ENCODE data around the gene PIR.

The PIR gene

DNA sequence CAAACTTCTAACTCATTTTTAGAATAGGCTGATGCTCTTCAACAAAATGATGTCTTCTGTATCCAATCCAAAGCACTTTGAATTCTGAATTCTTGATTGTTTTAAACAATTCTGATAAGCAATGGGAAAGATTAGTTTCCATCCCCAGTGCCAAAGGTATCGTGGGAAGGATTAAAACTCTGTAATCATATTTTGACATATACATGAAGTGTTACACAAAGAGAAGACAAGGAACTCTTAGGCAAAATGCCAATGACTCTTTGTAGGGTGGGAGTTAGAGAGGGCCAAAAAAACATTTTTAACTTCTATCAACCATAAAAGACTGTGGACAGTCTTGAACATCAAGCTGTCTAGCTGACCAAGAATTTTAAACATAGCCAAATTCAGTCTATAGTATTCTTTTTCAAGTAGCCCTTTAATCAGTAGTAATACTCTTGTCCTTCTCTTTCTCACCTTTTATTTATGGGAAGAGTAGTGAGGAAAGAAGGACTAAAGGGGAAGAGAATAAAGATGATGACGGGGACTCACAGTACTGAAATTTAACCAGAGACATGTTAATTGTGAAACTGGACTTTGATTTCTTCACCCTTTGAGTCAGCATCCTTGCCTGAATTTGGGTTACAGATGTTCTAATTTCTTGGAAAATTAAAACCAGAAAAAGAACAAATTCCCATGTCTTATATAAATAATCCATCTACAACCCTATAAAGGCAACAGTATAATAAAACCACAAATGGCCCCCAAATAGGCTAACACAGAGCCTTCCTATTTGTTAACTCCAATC is 57.1 kb downstream of the PIR start:
- no peak for DNase-seq

DNA sequence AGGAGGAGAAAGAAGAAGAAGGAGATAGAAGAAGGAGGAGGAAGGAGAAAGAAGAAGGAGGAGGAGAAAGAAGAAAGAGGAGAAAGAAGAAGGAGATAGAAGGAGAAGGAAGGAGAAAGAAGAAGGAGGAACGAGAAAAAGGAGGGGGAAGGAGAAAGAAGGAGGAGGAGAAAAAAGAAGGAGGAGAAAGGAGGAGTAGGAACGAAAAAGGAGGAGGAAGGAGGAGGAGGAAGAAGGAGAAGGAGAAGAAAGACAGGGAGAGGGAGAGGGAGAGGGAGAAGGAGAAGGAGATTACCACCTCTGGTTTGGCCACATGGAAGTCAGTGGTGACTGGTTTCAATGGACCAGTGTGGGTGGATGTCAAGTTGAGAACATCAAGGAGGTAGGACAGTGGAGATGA is 58.9 kb downstream of the PIR start:
- DNase-seq = no peak
- in situ Hi-C loops (cut with HindIII; ENCODE audit: low pct_ligation_motif_present, low pct_unique_long_range_greater_than_20kb, low sequenced_read_pairs) = no loop called here

More for the DNA sequence above, 57.1 kb downstream of the PIR start:
- in situ Hi-C loops (cut with HindIII; ENCODE audit: low pct_ligation_motif_present, low pct_unique_long_range_greater_than_20kb, low sequenced_read_pairs) = no loop called here

- in situ Hi-C loops (cut with HindIII; ENCODE audit: low pct_ligation_motif_present, low pct_unique_long_range_greater_than_20kb, low sequenced_read_pairs) = no loop called here
These were observed 62.5 kb downstream of the PIR start for GRCh38 chrX:15430584-15430983.

GRCh38 chrX:15430076-15430475 is 63.1 kb downstream of the PIR start:
- in situ Hi-C loops (cut with HindIII; ENCODE audit: low pct_ligation_motif_present, low pct_unique_long_range_greater_than_20kb, low sequenced_read_pairs) = no loop called here
- DNase-seq = no peak

More at GRCh38 chrX:15430584-15430983, 62.5 kb downstream of the PIR start:
- no peak for DNase-seq

DNA sequence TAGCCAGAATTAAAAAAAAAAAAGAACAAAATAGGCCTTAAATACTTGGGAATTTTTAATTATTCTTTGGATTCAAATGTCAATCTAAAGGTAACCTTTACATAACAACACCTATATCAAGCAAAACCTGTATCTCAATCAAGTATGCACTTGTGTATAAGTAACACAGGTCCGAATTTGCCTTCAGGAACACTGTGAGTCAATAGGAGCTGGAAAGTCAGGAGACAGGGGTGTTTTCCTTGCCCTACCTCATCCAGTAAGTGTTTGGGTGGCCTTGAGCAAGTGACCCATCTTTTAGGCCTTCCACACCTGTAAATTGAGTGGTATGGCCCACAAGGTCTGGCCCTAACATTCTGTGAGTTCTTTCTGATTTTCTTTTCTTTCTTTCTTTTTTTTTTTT is 68.1 kb downstream of the PIR start:
- no peak for DNase-seq
- in situ Hi-C loops (cut with HindIII; ENCODE audit: low pct_ligation_motif_present, low pct_unique_long_range_greater_than_20kb, low sequenced_read_pairs) = no loop called here

DNA sequence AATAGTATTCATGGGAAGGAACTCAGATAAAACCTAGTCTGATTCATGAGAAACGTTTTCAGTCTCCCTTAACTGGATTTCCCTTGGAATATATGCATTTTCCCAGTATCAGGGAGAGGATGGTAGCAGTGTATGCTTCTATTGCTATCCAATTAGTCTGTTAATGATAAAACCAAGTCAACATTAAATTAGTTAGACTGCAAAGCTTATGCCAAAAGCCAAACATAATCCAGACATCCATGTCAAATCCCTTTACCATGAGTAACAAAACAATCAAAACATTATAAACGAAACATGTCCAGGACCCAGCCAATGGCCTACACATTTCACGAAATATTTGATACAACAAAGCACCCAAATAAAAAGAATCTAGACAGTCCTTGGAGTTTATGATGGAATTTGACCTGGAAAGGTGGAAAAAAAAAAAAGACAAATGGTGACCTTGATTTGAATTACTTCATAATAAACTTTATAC is 74.4 kb downstream of the PIR start:
- in situ Hi-C loops (cut with HindIII; ENCODE audit: low pct_ligation_motif_present, low pct_unique_long_range_greater_than_20kb, low sequenced_read_pairs) = no loop called here
- DNase-seq = no peak

- DNase-seq = no peak
- in situ Hi-C loops (cut with HindIII; ENCODE audit: low pct_ligation_motif_present, low pct_unique_long_range_greater_than_20kb, low sequenced_read_pairs) = no loop called here
These were observed 75.0 kb downstream of the PIR start for GRCh38 chrX:15418041-15418706.

DNA sequence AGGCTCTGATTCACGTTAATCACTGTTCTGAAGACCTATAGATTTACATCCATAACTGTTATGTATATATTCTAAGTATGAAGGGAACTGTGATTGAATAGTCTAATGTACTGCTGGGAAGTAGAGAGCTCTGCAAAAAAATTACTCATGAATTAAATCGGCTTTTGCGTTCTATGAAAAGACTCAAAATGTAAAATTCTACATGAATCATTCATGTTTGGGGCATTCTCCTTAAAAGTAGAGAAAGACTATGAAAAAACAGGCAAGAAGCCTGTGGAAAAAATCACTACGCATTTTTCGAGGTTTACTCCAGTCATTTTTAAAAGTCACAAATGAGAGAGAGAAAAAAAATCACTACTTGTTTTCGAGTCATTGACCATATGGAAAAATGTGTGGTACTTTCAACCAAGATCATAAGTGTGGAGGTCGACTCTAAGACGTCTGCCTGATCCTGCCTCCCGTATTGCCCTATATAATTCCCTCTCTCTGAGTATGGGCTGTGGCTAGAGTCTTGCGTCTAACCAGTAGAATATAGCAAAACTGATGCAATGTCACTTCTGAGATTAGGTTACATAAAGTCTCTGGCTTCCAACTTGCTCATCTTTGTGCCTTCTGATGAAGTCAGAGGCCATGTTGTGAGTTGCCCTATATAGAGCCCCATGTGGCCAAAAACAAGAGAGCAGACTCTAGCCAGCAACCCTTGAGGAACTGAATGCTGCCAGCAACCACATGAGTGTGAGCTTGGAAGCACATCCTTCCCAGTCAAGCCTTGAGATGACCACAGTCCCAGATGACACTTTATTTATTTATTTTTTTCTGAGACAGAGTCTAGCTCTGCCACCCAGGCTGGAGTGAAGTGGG is 76.8 kb downstream of the PIR start:
- in situ Hi-C loops (cut with HindIII; ENCODE audit: low pct_ligation_motif_present, low pct_unique_long_range_greater_than_20kb, low sequenced_read_pairs) = no loop called here
- no peak for DNase-seq

DNA sequence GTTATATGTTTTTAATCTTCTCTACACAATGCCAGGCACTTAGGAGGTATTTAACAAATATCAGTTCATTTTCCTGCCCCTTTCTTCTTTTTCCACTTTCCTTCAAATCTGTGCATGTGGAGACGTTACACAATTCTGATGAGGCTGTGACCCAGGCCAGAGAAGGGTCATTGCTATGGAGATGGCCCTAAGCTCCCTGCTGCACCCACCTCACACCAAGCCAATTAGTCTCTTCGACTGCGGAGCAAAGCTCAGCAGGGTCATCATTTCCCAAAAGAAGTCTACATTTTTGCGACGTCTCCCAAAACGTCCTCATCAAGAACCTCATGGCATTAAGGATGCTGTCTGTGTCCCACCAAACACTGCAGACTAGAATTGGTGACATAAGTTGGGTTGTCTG is 80.0 kb downstream of the PIR start:
- in situ Hi-C loops (cut with HindIII; ENCODE audit: low pct_ligation_motif_present, low pct_unique_long_range_greater_than_20kb, low sequenced_read_pairs) = no loop called here
- no peak for DNase-seq

- no peak for DNase-seq
- in situ Hi-C loops (cut with HindIII; ENCODE audit: low pct_ligation_motif_present, low pct_unique_long_range_greater_than_20kb, low sequenced_read_pairs) = no loop called here
These were observed 82.2 kb downstream of the PIR start for GRCh38 chrX:15410947-15411346.

DNA sequence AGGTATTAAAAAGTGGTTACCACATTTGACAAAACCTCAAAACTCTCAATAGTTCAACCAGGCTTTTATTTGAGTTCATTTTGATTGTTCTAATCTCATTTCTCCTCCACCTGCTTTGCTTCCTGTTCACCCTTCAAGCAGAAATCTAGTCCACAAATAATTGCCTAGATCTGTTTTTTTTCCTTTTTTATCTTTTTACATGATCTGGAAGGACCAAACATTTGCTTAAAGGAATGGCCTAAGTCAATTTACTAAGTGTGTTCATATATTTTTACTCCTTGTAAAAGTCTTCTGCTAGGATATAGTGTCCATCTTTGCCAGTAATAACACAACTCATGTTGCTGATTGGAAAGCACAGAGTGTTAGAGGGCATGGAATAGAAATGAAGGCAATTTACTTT is 82.7 kb downstream of the PIR start:
- DNase-seq = no peak
- in situ Hi-C loops (cut with HindIII; ENCODE audit: low pct_ligation_motif_present, low pct_unique_long_range_greater_than_20kb, low sequenced_read_pairs) = no loop called here

DNA sequence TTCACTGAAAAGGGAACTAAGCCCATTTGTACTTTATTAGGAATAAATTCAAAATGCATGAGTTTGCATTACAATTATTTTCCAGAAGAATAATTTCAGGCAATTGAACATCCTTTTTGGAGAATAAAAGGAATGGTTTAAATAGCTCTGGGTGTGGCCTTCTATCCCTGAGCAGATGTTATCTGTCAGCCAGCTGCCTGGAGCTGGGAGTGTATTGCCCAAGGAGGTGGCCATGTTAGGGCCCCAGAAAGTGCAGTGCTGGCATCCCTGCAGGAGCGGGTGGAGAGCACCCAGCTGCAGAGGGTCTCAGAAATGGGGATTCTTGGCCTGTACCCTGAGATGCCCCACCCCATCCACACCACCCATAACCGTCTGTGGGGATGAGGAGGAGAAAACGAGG is 87.3 kb downstream of the PIR start:
- DNase-seq = no peak
- in situ Hi-C loops (cut with HindIII; ENCODE audit: low pct_ligation_motif_present, low pct_unique_long_range_greater_than_20kb, low sequenced_read_pairs) = no loop called here

DNA sequence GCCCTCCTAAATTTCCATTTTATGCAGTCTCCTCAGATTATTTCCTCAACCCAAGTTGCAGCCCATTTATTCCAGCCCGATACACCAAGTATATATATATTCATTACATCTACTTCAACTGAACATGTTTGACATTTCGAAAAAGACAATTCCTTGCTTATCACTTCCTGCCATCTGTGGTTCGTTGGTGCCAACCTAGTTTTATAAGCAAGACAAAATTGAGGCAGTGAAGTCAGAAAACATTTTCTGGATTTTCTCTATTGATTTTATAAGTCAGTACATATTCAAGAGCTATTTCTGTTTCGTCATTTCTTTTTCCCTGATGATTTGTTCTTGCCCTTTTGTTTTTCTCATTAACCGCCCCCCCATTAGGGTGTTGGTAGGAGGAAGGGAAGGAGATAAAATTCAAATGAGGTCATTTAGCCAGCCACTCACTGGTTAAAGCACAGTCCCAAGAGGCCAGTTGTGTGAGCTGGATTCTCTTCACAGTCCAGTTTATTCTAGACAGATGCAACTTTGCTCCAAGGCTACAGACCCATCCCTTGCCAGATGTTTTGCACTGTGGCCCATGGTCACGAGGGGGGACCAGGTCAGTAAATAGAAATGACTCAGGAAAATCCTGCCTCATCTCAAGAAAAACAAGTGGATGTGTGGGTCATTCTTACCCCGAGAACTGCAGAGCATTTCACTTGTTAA is 88.6 kb downstream of the PIR start:
- in situ Hi-C loops (cut with HindIII; ENCODE audit: low pct_ligation_motif_present, low pct_unique_long_range_greater_than_20kb, low sequenced_read_pairs) = no loop called here
- no peak for DNase-seq

DNA sequence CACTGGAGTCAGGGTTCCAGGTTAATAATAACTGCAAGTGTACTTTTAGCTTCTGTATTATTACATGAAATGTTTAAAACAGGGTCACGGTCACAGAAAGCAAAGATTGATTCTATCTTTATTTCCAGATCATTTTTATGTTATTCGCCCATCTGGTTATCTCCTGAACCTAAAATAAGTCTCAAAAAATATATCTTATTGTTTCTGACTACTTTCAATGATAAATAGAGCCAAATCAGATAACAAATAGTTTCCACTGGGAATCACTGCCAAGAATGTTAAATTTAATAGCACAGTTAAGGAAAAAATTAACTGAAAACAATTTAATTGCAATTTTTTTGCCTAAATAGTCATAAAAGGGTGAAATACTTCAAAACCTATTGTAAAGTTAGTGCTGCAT is 91.8 kb downstream of the PIR start:
- DNase-seq = no peak
- in situ Hi-C loops (cut with HindIII; ENCODE audit: low pct_ligation_motif_present, low pct_unique_long_range_greater_than_20kb, low sequenced_read_pairs) = no loop called here

DNA sequence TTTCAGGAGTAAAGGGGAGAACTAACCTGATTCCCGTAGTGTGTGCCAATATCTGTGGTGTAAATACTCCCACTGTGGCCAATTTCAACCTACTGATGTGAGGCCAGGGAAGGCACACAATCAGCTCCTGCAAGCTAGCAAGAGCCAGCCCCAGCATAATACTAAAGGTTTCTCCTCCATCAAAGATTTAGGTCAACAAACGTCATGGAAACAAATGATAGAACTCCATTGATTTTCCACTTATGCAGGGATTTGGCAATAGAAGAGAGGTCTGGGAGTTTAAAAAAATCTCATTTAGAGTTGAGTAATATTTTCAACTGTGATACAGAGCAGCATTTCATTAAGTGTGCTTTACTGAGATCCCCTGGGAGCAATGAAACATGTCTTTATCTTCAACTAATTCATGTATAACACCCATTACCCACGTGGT is 93.2 kb downstream of the PIR start:
- in situ Hi-C loops (cut with HindIII; ENCODE audit: low pct_ligation_motif_present, low pct_unique_long_range_greater_than_20kb, low sequenced_read_pairs) = no loop called here
- no peak for DNase-seq

DNA sequence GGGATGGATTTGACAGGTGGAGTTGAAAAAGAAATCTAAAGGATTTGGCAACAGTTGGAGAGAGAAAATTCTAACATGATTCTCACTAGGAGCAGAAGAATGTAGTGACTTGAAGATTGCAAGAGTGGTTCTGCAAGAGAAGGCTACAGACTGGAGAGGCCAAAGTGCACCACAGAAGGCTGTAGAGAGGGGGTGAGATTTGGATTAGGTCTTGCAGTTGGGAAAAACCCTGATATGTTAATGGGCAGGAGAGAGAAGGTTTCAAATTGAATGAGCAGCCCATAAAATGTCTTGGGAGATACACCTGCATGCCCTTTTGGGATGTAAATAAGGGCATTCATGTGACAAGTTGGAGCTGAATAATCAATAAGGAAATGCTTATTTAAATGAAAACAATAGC is 94.3 kb downstream of the PIR start:
- no peak for DNase-seq
- in situ Hi-C loops (cut with HindIII; ENCODE audit: low pct_ligation_motif_present, low pct_unique_long_range_greater_than_20kb, low sequenced_read_pairs) = no loop called here

GRCh38 chrX:15395789-15396188 is 97.3 kb downstream of the PIR start:
- no peak for DNase-seq
- in situ Hi-C loops (cut with HindIII; ENCODE audit: low pct_ligation_motif_present, low pct_unique_long_range_greater_than_20kb, low sequenced_read_pairs) = no loop called here

GRCh38 chrX:15391850-15392249 is 101.3 kb downstream of the PIR start:
- in situ Hi-C loops (cut with HindIII; ENCODE audit: low pct_ligation_motif_present, low pct_unique_long_range_greater_than_20kb, low sequenced_read_pairs) = no loop called here
- DNase-seq = no peak

GRCh38 chrX:15384304-15384703 is 108.8 kb downstream of the PIR start, which contains the start of gene VEGFD:
VEGFD (minus strand) TSS chrX:15384413; CDS start chrX:15383946, 467 bp downstream.
- in situ Hi-C loops (cut with HindIII; ENCODE audit: low pct_ligation_motif_present, low pct_unique_long_range_greater_than_20kb, low sequenced_read_pairs) = no loop called here
- no peak for DNase-seq
